ENCODE measurements around the gene DNTTIP2. TPM values are rescaled to one million over a fixed set of nuclear protein-coding genes. Genes with fewer than 3 reads are reported as not detected.

The DNTTIP2 gene
- total and polyA plus RNA-seq, 2 donors (not counting 3 experiments of a cell fraction or from before 2014, with no cell fraction given): 8.0 to 53.7 TPM

- no peak for FAIRE-seq
- peak; percentile 56 for DNase-seq (ENCODE audit: low read depth, low spot score)
- BruUV-seq (replicated peaks): no TSS peak
Measured at GRCh38 chr1:93905051-93905450, 26.0 kb upstream of the DNTTIP2 start.

More at GRCh38 chr1:93905051-93905450, 26.0 kb upstream of the DNTTIP2 start:
- dilution Hi-C loops (cut with MboI; ENCODE audit: extremely low pct_ligation_motif_present, low sequenced_read_pairs): no loop called here
- TF ChIP-seq EZH2 (IDR thresholded peaks at IDR 0.05; ENCODE audit: borderline replicate concordance, low read depth, low read length, severe bottlenecking): no peak
- TF ChIP-seq JUN (IDR thresholded peaks at IDR 0.05; ENCODE audit: borderline replicate concordance, insufficient read depth, insufficient read length, low read depth): no peak
- TF ChIP-seq GATA2 (IDR thresholded peaks at IDR 0.05; ENCODE audit: insufficient read depth, insufficient read length, low read depth, low read length): no peak
- TF ChIP-seq, protein P1, sequence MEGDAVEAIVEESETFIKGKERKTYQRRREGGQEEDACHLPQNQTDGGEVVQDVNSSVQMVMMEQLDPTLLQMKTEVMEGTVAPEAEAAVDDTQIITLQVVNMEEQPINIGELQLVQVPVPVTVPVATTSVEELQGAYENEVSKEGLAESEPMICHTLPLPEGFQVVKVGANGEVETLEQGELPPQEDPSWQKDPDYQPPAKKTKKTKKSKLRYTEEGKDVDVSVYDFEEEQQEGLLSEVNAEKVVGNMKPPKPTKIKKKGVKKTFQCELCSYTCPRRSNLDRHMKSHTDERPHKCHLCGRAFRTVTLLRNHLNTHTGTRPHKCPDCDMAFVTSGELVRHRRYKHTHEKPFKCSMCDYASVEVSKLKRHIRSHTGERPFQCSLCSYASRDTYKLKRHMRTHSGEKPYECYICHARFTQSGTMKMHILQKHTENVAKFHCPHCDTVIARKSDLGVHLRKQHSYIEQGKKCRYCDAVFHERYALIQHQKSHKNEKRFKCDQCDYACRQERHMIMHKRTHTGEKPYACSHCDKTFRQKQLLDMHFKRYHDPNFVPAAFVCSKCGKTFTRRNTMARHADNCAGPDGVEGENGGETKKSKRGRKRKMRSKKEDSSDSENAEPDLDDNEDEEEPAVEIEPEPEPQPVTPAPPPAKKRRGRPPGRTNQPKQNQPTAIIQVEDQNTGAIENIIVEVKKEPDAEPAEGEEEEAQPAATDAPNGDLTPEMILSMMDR (IDR thresholded peaks at IDR 0.05; ENCODE audit: extremely low read depth in 1 of 2, insufficient read depth in 1 of 2, low read depth in 1 of 2, low read length in 2 of 2): no peak
- no peak for TF ChIP-seq MAX (IDR thresholded peaks at IDR 0.05; ENCODE audit: insufficient read depth, insufficient read length)
- TF ChIP-seq FOS (IDR thresholded peaks at IDR 0.05; ENCODE audit: borderline replicate concordance, insufficient read depth, low read length): no peak
- no peak for TF ChIP-seq POLR2A (IDR thresholded peaks at IDR 0.05; ENCODE audit: low read depth, low read length)
- no peak for TF ChIP-seq MYC (IDR thresholded peaks at IDR 0.05; ENCODE audit: low read depth, low read length)
- no peak for TF ChIP-seq POLR2AphosphoS5 (IDR thresholded peaks at IDR 0.05; ENCODE audit: insufficient read depth, low read depth, low read length)
- Histone ChIP-seq H3K9me3 (replicated peaks; ENCODE audit: control insufficient read depth, insufficient read depth, low read length) (no peaks in the 10 kb centered on the region), H3K27ac (ENCODE audit: insufficient read depth, low read depth, low read length) (no peak overlapping the region), H3K36me3 (ENCODE audit: control insufficient read depth in 2 of 2, extremely low read depth in 1 of 2, insufficient read depth in 2 of 2, low read length in 2 of 2) (peaks cover 0 to 10% of the 10 kb centered on the region in 2 experiments), H3K27me3 (ENCODE audit: control insufficient read depth in 2 of 2, insufficient read depth in 2 of 2, low read length in 2 of 2) (no peaks in the 10 kb centered on the region), H3K9me1 (replicated peaks; ENCODE audit: control insufficient read depth, extremely low read depth, insufficient read depth, low read length) (no peaks in the 10 kb centered on the region), H3K4me3 (replicated peaks in 1 of 3; ENCODE audit: insufficient read depth in 1 of 3, low read depth in 1 of 3, low read length in 3 of 3) (no peak overlapping the region), H3K4me2 (ENCODE audit: insufficient read depth, low read length) (peak overlapping the region; percentile 96), H3K79me2 (ENCODE audit: control insufficient read depth, insufficient read depth, low read length) (peaks cover 79% of the 10 kb centered on the region), H3K4me1 (ENCODE audit: control insufficient read depth, extremely low read depth, insufficient read depth, low read length) (peaks cover 46% of the 10 kb centered on the region), H3K9ac (replicated peaks; ENCODE audit: extremely low read depth, insufficient read depth, low read length) (no peak overlapping the region), H2AFZ (ENCODE audit: low read depth, low read length) (no peak overlapping the region), H4K20me1 (replicated peaks; ENCODE audit: control insufficient read depth, extremely low read depth, insufficient read depth, low read length) (peaks cover 9% of the 10 kb centered on the region)
- intact Hi-C loops (cut with micrococcal nuclease): loop anchor here (5.0 to 10.0 kb wide), 2 partner anchors 330 to 512 kb away; partner anchors contain the start of genes ABCD3 and ARHGAP29
- POLR2A ChIA-PET: interaction anchor here (1.0 kb wide), 1 partner anchor 26 kb away, joined by 3 read pairs; the partner anchor contains the start of gene DNTTIP2
- CTCF ChIA-PET: interaction anchor here (0.8 to 2.4 kb wide), 3 partner anchors 26 to 431 kb away, joined by 4 to 7 read pairs (median 4); partner anchors contain the start of gene DNTTIP2
